GM03348 (cell line): ENCODE measurements around the gene WFDC8.
A peak's percentile ranks its signal among the peaks of the same experiment; 100 is the strongest.
"Not testable (repeated sequence)": the region's sequence is repeated elsewhere in the genome, so short reads cannot be mapped to it uniquely, and the experiment has no call there.

Experiments used
- DNase-seq: peaks from one replicate; pipeline ENCODE4 v3.0.0; 2012; ENCODE audit warnings: low spot score

WFDC8 gene

DNA sequence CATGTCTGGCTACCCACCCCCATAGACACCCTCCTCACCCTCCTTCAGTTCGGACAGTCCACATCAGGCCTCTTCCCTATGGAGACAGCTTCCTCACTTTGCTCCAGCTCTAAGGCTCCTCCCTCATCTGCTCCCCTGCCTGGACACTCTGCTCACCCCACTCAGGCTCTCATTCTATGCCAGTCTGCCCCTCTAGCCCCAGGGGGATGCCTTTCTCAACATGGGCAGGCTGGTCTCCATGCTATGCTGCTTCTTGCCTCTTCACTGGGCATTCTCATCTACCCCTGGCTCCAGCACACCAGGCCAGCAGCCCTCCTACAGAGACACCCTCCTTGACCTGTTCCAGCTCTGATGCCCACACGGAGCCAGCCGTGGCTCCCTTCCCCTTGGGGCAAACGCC is at the start of gene WFDC8:
Gene WFDC8 (minus strand): TSS at position 101 of the 400 bp plus-strand sequence. CDS start 37 bp downstream, at position 64.
- DNase-seq, result no peak

DNA sequence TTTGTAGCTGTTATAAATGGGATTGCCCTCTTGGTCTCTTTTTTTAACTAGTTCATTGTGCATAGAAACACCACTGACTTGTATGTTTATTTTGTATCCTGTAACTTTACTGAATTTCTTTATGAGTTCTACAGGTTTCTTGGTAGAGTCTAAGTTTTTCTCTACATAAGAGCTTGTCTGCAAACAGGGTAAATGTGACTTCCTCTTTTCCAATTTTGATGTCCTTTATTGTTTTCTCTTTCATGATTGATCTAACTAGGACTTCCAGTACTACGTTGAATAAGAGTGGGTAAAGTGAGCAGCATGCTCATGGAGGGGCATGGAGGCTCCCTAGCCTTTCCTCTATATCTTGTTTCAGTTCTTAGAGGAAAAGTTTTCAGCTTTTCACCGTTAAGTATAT is 47.5 kb upstream of the WFDC8 start:
- DNase-seq, result no peak

DNA sequence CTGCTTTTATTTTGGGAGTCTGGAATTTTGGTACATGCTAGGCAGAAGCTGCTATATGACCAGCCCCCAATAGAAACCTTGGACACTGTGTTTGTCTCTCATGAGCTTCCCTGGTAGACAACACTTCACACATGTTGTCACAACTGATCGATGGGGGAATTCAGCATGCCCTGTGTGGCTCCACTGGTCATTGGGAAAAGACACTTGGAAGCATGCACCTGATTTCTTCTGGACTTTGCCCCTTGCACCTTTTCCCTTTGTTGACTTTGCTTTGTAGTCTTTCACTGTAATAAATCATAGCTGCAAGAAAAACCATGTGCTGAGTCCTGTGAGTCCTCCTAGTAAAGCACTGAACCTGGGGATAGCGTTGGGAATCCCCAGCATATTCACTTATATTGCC is 42.5 kb upstream of the WFDC8 start:
- DNase-seq, result no peak

DNA sequence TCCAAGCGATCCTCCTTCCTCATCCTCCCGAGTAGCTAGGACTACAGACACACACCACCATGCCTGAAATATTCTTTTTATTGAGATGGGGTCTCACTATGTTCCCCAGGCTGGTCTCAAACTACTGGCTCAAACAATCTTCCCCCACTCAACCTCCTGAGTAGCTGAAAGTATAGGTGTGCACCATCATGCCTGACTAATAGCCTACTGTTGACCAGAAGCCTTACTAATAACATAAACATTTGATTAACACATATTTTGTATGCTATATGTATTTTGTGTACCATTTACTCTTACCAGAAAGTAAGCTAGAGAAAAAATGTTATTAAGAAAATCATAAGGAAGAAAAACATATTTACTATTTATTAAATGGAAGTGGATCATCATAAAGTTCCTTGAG is 38.5 kb upstream of the WFDC8 start:
- no peak for DNase-seq

DNA sequence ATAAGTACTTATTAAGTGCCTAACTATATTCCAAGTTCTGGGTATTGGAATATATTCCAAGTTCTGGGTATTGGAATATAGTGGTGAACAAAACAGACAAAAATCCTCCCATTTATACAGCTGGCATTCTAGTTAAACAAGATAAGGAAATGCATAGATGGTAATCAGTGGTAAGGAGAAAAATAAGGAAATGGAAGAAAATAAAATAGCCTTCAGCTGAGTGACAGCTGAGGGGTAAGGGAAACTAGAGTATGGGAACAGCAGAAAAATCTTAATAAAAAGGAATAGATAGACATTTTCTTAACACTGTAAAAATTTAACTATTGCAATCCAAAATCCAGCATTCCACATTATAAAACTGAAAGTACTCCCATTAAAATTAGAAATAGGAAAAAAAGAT is 33.2 kb upstream of the WFDC8 start:
- DNase-seq, result no peak

DNA sequence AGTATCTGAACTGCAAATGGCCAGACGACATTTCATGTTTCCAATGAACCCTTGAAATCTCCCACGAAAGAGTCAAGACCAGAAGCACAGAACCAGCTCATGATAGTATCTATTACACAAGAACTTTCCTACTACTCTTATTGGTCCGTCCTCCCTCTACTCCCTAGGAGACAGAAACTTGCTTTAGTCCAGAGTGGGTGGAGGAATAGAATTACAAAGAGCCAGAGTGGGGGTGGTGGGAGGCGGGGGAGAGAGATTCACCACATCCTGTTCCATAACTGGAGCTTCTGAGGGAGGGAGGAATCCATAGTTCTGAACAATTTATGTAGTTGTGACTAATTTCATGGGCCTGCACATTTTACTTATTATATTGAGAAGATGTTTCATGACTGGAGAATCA is 32.0 kb upstream of the WFDC8 start:
- DNase-seq, result peak; percentile 87

DNA sequence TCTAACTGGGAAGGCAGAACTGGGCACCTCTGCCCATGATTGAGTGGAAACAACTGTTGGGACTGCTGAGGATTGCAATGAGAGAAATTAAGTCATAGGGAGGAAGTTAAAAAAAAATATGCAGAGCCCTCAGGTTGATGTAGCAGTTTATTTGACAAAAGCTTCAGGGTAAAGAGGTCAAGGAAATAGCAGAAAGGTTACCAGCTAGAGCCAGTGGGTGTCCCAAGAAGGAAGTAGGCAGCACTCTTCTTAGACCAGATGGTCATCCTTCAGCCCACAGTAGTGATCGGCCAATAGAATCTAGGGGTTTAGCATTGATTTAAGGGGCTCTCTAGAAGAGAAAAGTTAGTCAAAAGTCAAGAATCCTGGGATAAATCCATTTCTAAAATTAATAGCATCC is 28.7 kb upstream of the WFDC8 start:
- no peak for DNase-seq

DNA sequence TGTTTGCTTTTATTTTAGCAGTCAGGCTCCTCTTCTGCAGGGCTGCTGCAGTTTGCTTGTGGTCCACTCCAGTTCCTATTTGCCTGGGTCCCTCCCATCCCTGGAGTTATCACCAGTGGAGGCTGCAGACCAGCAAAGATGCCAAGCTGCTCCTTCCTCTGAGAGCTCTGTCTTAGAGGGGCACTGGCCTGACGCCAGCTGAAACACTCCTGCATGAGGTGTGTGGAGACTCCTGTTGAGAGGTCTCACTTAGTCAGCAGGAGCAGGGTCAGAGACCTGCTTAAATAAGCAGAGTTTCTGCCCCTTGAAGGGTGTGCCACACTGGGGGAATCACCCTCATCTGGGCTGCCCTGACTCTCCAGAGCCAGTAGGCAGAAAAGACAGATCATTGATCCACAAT is 16.2 kb upstream of the WFDC8 start:
- no peak for DNase-seq

DNA sequence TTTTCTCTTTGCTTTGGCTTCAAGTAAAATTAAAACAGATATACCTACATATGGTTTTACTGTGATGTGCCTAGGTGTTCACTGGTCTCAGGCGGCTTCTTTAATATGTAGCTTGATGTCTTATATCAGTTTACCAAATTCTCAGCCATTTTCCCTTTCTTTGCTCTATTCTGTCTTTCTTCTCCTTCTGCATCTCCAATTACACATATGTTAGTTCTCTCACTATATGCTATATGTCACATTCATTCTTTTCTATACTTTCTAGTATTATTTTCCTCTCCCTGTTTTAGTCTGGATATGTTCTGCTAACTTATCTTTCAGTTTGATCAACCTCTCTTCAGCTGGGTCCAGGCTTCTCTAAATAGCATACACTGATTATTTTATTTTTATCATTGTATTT is 14.4 kb upstream of the WFDC8 start:
- DNase-seq, result no peak

DNA sequence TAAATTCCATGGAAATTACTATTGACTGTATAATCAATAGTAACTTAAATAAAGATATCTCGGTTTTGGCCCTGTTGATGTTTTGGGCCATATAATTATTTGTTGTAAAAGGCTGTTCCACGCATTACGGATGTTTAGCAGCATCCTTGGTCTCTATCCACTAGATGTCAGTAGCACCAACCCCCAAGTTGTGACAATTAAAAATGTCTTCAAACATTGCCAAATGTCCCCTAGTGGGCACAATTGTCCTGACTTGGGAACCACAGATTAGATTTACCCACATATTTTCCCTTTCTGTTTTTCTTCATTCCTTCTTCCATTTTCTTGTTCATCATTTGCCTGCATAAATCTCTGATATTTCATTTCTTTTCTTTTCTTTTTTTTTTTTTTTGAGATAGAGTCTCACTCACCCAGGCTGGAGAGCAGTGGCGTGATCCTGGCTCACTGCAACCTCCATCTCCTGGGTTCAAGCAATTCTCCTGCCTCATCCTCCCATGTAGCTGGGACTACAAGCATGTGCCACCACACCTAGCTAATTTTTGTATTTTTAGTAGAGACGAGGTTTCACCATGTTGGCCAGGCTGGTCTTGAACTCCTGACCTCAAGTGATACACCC is 13.6 kb upstream of the WFDC8 start:
- peak; percentile 27 for DNase-seq

DNA sequence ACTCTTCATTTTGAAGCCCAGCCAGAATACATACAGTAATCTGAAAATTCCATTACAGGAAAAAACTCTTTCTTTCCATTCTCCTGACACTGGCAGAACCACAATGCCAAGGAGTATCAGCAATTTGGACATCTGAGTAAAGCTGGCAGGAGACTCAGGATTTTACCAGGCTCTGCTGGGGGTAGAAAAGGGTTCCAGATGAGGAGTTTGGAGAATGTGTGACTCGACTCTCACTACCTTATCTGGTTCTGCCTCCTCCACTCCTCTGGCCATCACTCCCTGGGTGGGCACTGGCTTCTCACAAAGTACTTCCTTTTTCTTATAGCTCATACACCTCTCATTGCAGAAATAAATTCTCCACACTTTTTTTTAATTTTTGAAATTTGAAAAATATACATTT is 10.6 kb upstream of the WFDC8 start:
- DNase-seq, result no peak

DNA sequence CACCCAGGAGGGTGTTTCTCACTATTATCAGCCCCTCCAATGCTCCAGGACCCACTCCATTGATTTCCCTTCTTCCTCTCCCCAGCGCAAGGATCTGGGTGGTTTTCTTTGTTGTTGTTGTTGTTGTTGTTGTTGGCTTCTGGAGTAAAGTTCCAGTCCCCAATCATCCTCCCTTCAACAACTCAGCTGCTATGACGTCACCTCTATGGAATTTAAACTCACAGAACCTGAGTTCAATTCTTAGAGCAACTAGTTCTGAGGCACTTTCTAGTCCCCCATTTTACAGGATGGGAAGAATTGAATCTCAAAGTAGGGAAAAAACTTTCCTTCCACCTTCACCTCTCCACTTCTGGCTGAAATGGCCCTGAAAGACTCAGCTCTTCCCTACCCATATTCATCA is 9.7 kb upstream of the WFDC8 start:
- DNase-seq, result no peak

DNA sequence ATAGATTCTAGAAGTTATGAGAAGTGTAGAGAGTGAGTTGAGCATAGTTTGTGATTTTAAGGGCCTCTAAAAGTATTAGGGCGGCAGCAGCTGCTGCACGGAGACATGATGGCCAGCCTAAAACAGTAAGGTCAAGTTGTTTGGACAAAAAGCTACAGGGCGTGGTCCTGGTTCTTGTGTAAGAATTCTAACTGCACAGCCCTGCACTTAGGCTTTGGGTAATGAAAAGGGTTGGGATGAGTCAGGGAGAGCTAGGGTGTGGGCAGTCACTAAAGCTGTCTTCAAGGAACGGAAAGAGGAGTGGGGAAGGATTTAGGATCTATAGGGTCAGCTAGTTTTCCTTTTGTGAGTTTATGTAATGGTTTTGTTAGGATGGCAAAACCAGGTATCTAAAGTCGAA is 6.9 kb upstream of the WFDC8 start:
- not testable (repeated sequence) for DNase-seq

DNA sequence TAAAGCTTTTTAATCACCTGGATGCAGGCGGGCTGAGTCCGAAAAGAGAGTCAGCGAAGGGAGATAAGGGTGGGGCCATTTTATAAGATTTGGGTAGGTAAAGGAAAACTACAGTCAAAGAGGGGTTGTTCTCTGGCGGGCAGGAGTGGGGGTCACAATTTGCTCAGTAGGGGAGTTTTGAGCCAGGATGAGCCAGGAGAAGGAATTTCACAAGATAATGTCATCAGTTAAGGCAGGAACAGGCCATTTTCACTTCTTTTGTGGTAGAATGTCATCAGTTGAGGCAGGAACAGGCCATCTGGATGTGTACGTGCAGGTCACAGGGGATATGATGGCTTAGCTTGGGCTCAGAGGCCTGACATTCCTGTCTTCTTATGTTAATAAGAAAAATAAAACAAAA is 5.2 kb upstream of the WFDC8 start:
- DNase-seq, result not testable (repeated sequence)

DNA sequence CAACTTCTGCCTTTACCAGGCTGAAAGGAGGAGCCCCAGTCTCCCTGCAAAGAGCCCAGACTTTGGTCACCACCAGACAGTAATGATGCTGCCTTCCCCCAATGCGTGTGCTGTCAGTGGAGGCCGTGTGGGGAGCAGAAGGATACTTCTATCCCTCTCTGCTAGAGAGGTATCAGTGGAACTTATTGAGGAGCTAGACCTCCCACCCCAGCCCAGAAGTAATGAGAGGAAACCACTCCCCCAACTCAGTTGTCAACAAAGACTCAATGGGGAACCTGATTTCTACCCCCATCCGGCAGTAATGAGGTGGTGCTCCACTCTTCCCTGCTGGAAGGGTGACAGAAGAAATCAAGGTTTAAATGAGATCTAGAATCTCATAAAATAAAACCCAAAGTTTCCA is 4.4 kb upstream of the WFDC8 start:
- no peak for DNase-seq

DNA sequence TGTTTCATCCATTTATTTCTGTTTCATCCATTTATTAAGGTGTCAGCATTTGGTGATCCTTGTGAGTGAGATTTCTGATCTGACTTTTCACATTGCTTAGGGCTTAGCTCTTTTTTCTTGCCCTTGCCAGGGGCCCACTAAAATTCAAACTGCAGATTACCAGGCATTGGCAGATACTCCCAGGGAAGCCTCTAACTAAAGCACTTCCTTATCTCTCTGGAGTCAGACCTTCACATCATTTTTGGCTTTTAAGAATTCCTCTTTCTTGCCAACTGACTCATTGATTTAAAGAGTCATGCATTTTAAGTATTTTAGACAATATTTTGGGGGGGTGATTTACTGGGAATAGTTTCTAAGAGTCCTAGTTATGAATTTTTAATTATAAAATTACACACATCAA is 2.6 kb upstream of the WFDC8 start:
- no peak for DNase-seq

DNA sequence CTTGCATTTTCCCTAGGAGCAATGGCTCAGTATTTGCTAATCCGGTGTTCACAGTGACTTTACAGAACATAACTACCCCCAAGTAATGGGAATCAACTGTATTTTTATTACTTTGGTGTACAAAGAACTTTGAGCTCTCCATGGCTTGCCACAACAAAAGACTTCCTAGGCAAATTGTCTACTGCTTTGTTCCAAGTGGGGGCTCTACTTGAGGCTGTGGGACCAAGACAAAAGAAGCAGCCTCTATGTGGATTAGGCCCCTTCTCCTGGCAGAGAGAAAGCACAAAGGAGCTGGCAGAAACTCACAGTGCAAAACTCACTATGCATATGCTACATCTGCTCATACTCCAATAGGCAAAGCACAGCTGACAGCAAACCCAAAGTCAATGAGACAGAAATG is 853 bp downstream of the WFDC8 start:
- DNase-seq, result no peak

DNA sequence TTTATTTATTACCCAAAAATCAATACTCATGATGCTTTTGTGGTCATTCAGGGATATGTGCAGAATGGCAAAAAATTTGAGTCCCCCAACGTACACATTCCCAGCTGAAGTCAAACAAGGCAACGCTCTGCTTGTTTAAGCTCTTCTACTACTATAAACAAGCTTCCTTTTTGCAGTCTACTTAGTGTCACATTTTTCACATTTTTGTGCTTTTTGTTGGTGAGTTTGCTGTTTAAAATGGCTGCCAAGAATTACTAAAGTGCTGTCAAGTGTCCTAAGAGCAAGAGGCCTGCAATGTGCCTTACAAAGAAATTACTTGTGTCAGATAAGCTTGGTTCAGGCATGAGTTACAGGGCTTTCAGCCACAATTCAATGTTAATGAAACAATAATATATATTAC is 2.1 kb downstream of the WFDC8 start:
- peak; percentile 7 for DNase-seq

DNA sequence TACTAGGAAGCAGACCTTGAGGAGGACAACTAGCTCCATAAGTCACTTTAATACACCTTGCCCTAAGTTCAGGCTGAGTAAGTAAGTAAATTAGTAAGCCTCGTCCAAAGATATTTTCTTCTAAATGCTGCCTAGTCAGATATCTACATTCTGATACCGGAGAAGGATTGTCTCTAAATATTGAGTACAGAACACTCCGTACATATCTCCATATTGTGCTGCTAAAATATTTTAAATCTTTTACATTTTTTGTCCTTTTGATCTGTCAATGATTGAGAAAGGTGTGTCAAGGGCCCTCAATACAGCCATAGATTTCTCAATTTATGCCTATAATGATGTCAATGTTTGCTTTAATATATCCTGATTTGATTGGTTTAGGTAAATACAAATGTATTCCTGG is 3.2 kb downstream of the WFDC8 start:
- DNase-seq, result no peak

DNA sequence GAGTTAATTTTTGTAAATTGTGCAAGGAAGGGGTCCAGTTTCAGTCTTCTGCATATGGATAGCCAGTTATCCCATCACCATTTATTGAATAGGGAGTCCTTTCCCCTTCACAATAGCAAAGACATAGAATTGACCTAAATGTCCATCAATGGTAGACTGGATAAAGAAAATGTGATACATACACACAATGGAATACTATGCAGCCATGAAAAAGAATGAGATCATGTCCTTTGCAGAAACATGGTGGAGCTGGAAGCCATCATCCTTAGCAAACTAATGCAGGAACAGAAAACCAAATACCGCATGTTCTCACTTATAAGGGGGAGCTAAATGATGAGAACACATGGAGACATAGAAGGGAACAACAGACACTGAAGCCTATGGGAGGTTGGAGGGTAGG is 9.4 kb downstream of the WFDC8 start:
- not testable (repeated sequence) for DNase-seq

DNA sequence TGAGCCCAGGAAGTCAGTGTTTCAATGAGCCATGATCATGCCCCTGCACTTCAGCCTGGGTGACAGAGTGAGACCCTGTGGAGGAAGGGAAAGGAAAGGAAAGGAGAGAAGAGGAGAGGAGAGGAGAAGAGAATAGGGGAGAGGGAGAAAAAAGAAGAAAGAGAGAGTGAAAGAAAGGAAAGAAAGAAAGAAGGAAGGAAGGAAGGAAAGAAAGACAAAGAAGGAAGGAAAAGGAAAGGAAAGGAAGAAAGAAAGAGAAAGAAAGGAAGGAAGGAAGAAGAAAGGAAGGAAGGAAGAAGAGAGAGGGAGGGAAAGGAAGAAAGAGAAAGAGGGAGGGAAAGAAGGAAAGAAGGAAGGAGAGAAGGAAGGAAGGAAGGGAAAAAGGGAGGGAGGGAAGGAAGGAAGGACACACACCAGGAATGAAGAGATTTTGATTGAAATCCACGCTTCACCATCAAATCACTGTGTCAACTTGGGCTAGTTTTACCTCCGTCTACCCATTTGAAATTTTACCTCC is 14.3 kb downstream of the WFDC8 start:
- no peak for DNase-seq

DNA sequence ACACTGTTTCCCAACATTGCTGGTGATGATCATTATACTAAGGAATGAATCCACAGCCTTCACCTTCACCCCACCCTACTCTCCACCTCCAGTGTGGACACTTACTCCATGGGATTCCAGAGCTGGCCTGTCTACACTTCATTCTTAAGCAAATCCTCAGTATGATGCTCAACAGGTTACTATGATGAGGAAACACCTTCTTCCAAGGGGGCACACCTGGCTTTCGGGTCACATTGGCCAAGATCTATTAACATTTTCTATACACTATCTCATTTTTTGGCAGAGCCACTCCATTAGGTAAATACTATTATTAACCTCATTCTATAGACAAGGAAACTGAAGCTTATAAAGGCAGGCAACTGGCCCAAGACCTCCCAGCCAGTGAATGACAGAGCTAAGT is 23.9 kb downstream of the WFDC8 start:
- DNase-seq, result no peak

DNA sequence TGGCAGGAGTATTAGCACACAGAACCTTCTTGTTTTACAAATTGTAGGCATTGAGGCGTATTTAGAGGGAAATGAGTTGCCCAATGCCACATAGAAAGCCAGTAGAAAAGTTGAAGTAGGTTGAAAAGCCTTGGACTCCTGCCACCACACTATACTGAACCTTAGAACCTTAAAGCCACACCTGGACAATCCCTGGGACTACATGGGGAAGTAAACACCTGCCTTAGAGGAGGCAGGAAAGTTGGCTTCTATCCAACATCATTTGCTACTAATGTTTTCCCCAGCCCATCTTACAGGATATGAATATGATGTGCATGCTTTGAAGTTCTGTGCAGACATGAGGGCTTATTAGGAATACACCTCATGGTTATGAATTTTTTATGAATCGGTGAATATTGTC is 26.6 kb downstream of the WFDC8 start:
- no peak for DNase-seq

DNA sequence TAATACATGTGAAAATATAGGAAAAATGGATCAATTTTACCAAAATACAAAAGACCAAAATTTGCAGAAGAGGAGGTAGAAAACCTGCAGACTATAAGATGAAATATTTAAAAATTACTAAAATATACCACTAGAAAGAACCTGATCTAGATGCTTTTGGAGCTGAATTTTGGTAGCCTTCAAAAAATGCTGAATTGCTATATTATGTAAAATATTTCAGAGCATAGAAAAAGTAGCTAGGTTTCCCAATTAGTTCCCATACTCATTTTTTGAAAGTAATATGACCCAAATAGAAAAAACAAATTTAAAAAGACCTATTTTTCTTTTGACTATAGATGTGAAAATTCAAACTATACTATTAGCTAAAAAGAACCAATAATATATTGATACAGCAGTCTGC is 28.3 kb downstream of the WFDC8 start:
- DNase-seq, result no peak

DNA sequence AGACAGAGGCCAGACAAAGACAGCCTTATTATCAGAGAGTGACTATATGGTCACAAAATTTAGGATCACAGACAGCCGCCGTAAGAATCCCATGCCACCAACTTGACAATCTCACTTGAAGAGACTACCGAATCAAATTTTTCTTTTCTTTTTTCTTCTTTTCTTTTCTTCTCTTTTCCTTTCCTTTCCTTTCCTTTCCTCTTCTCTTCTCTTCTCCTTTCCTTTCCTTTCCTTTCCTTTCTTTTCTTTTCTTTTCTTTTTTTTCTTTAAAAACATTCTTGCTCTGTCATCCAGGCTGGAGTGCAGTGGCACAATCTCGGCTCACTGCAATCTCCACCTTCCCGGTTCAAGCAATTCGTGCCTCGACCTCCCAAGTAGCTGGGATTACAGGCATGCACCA is 30.7 kb downstream of the WFDC8 start:
- DNase-seq, result no peak
